H9 (cell line): ENCODE data around the gene BCAR3. TPM values are rescaled to one million over a fixed set of nuclear protein-coding genes. Genes with fewer than 3 reads are reported as not detected.
"Not testable (repeated sequence)": the region's sequence is repeated elsewhere in the genome, so short reads cannot be mapped to it uniquely, and the experiment has no call there.

Experiments
- DNase-seq: peaks from one replicate; pipeline ENCODE4 v3.0.0-alpha.2; 2017
- H2AFZ ChIP-seq: one replicate; pipeline ENCODE4 v1.6.1; 2013; ENCODE audit warnings: mild to moderate bottlenecking, low read length, control low read depth, moderate library complexity
- H2AK5ac ChIP-seq: 2 replicates; pipeline ENCODE4 v1.6.1; 2013; ENCODE audit warnings: low read length, control low read depth, mixed read lengths; ENCODE audit not compliant: insufficient read length
- H2BK120ac ChIP-seq: one replicate; pipeline ENCODE4 v1.6.1; 2013; ENCODE audit warnings: low read depth, mild to moderate bottlenecking, low read length, control low read depth, inconsistent platforms; ENCODE audit not compliant: poor library complexity, severe bottlenecking
- H2BK12ac ChIP-seq: 2 replicates; pipeline ENCODE4 v1.6.1; 2013; ENCODE audit warnings: low read length, control low read depth, mixed read lengths, low read depth; ENCODE audit not compliant: insufficient read length
- H2BK15ac ChIP-seq: 2 replicates; pipeline ENCODE4 v1.6.1; 2013; ENCODE audit warnings: low read depth, low read length, control low read depth
- H2BK20ac ChIP-seq: one replicate; pipeline ENCODE4 v1.6.1; 2013; ENCODE audit warnings: low read depth, mild to moderate bottlenecking, low read length, control low read depth, inconsistent platforms; ENCODE audit not compliant: poor library complexity, severe bottlenecking
- H2BK5ac ChIP-seq: 2 replicates; pipeline ENCODE4 v1.6.1; 2013; ENCODE audit warnings: low read length, control low read depth, mixed read lengths; ENCODE audit not compliant: insufficient read length
- H3K14ac ChIP-seq: 2 replicates; pipeline ENCODE4 v1.6.1; 2013; ENCODE audit warnings: low read length, control low read depth; ENCODE audit not compliant: insufficient read depth
- H3K18ac ChIP-seq: 2 replicates; pipeline ENCODE4 v1.6.1; 2013; ENCODE audit warnings: low read depth, mild to moderate bottlenecking, mixed read lengths, low read length, control low read depth; ENCODE audit not compliant: insufficient read length
- H3K23ac ChIP-seq: 2 replicates; pipeline ENCODE4 v1.6.1; 2013; ENCODE audit warnings: low read length, control low read depth, mixed read lengths, low read depth; ENCODE audit not compliant: insufficient read length
- H3K23me2 ChIP-seq: 2 replicates; pipeline ENCODE4 v1.6.1; 2013; ENCODE audit warnings: low read depth, mild to moderate bottlenecking, mixed read lengths, low read length, control low read depth; ENCODE audit not compliant: insufficient read length, poor library complexity, severe bottlenecking
- H3K27ac ChIP-seq: 2 replicates; pipeline ENCODE4 v1.5.1; 2013; ENCODE audit warnings: low read length, control low read depth, mixed read lengths, low read depth; ENCODE audit not compliant: insufficient read length
- H3K27me3 ChIP-seq: 2 replicates; pipeline ENCODE4 v1.6.1; 2013; ENCODE audit warnings: low read length, control low read depth, inconsistent platforms; ENCODE audit not compliant: insufficient read depth
- H3K4ac ChIP-seq: 2 replicates; pipeline ENCODE4 v1.6.1; 2013; ENCODE audit warnings: low read depth, mild to moderate bottlenecking, control low read depth, inconsistent platforms, low read length, moderate library complexity
- H3K4me1 ChIP-seq: 2 replicates; pipeline ENCODE4 v1.6.1; 2013; ENCODE audit warnings: low read length, control low read depth, inconsistent platforms; ENCODE audit not compliant: insufficient read depth
- H3K4me2 ChIP-seq: 2 replicates; pipeline ENCODE4 v1.6.1; 2013; ENCODE audit warnings: low read length, control low read depth, mixed read lengths; ENCODE audit not compliant: insufficient read length, insufficient read depth
- H3K56ac ChIP-seq: 2 replicates; pipeline ENCODE4 v1.6.1; 2013; ENCODE audit warnings: low read depth, mild to moderate bottlenecking, mixed read lengths, low read length, control low read depth; ENCODE audit not compliant: insufficient read length
- H3K79me1 ChIP-seq: 2 replicates; pipeline ENCODE4 v1.6.1; 2013; ENCODE audit warnings: low read depth, mild to moderate bottlenecking, moderate library complexity, low read length, control low read depth, inconsistent platforms; ENCODE audit not compliant: insufficient read depth, poor library complexity, severe bottlenecking
- H3K79me2 ChIP-seq: 2 replicates; pipeline ENCODE4 v1.6.1; 2013; ENCODE audit warnings: low read length, control low read depth, inconsistent platforms; ENCODE audit not compliant: insufficient read depth
- H3K9ac ChIP-seq: 2 replicates; pipeline ENCODE4 v1.6.1; 2013; ENCODE audit warnings: low read length, control low read depth, mixed read lengths; ENCODE audit not compliant: insufficient read length; ENCODE audit errors: extremely low read depth
- H3K9me3 ChIP-seq: one replicate; pipeline ENCODE4 v1.6.1; 2013; ENCODE audit warnings: low read depth, low read length, inconsistent platforms; ENCODE audit not compliant: control insufficient read depth
- H3T11ph ChIP-seq: one replicate; pipeline ENCODE4 v1.6.1; 2013; ENCODE audit warnings: mild to moderate bottlenecking, low read length, control low read depth, inconsistent platforms
- H4K20me1 ChIP-seq: one replicate; pipeline ENCODE4 v1.6.1; 2013; ENCODE audit not compliant: control insufficient read depth, insufficient read length, insufficient read depth
- H4K5ac ChIP-seq: 2 replicates; pipeline ENCODE4 v1.6.1; 2013; ENCODE audit warnings: low read depth, mild to moderate bottlenecking, mixed read lengths, low read length, control low read depth; ENCODE audit not compliant: insufficient read length
- H4K8ac ChIP-seq: replicated peaks from 2 replicates; pipeline ENCODE4 v1.6.1; 2013; ENCODE audit warnings: low read length, control low read depth, mixed read lengths, low read depth; ENCODE audit not compliant: insufficient read length
- H4K91ac ChIP-seq: 2 replicates; pipeline ENCODE4 v1.6.1; 2013; ENCODE audit warnings: low read depth, mild to moderate bottlenecking, moderate library complexity, mixed read lengths, low read length, control low read depth; ENCODE audit not compliant: insufficient read length
- H3K27ac Mint-ChIP-seq, 3 experiments: 2 replicates in 2 of 3; 3 replicates in 1 of 3; pipeline ENCODE4 v1.8.0; 2020 to 2021; ENCODE audit warnings: mixed read lengths in 3 of 3, mild to moderate bottlenecking in 1 of 3, moderate library complexity in 1 of 3
- H3K27me3 Mint-ChIP-seq: 2 replicates; pipeline ENCODE4 v1.8.0; 2021; ENCODE audit warnings: low read depth, mild to moderate bottlenecking, moderate library complexity, mixed read lengths
- H3K36me3 Mint-ChIP-seq, 3 experiments: 2 replicates in 2 of 3; 3 replicates in 1 of 3; pipeline ENCODE4 v1.8.0; 2020 to 2021; ENCODE audit warnings: low read depth in 3 of 3, mixed read lengths in 3 of 3; ENCODE audit not compliant: insufficient read depth in 1 of 3
- H3K4me1 Mint-ChIP-seq, 2 experiments: 2 replicates each; pipeline ENCODE4 v1.8.0; 2020; ENCODE audit warnings: mixed read lengths in 2 of 2
- H3K4me3 Mint-ChIP-seq, 2 experiments: 2 replicates in 1 of 2; 3 replicates in 1 of 2; pipeline ENCODE4 v1.8.0; 2020 to 2021; ENCODE audit warnings: mild to moderate bottlenecking in 2 of 2, mixed read lengths in 2 of 2, moderate library complexity in 1 of 2
- H3K9me3 Mint-ChIP-seq, 2 experiments: 2 replicates in 1 of 2; 3 replicates in 1 of 2; pipeline ENCODE4 v1.8.0; 2020; ENCODE audit warnings: mild to moderate bottlenecking in 2 of 2, mixed read lengths in 2 of 2, moderate library complexity in 1 of 2
- WGBS: extraction: QIAGEN DNeasy Blood & Tissue Kit; methylation state at CpG from one replicate; pipeline ENCODE4 v1.1.7; 2013; ENCODE audit warnings: missing lambda C conversion rate, low lambda C conversion rate, mixed read lengths; ENCODE audit not compliant: insufficient read length; ENCODE audit errors: extremely low coverage; 5-methylcytosine and 5-hydroxymethylcytosine counted together
- total RNA-seq: library from RNA; stranded (reverse); gene quantifications from 2 replicates; pipeline ENCODE4 v1.2.1, GENCODE V29; 2021
- TF ChIP-seq, protein P1 (sequence below): fragments of 200-600 bp; sonication (generic); conservative IDR thresholded peaks from 3 replicates; pipeline ENCODE4 v1.8.0; 2021; ENCODE audit warnings: antibody characterized with exemption, mild to moderate bottlenecking

Gene BCAR3
- total RNA-seq, 1 experiment from 2014 or later, result 4.9 TPM

DNA sequence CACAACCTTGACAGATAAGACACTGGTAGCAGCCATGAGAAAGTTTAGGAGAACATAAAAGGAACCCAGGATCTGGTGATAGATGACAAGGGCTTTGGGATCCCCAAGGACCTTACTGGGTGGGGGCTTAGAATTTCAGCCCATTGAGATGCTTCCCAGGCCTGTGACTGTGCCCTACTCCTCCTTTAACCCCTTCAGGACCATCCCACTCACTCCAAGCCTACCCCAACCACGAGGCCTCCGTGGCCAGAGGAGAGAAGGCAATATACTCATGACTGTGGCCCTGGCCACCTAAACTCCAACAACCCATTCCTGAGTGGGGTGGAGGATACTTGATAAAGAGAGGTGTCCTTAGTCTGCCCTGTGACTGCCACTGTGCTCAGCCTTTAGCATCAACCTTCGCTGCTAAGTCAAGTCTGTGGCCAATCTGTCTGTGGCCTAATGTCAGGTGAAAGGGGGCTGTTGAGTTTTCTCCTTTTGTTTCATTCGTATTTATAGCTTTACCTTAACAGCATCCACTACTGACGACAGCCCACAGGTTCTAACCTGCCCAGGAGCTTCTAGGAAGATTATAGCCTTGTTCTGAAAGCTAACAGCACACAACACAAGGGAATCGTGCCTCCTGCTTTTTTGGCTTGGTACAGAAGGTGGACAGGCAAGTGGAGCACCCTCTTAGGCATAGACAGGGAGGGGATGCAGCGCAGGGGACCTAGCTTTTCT lies 16.9 kb upstream of the BCAR3 start:
- no peak overlapping the region for H2BK5ac ChIP-seq
- no peak overlapping the region for H2AK5ac ChIP-seq
- no peaks in the 10 kb centered on the region for H3K23me2 ChIP-seq
- H3K23ac ChIP-seq, result no peak overlapping the region
- no peak overlapping the region for H3K27ac ChIP-seq
- no peaks in the 10 kb centered on the region for H3K79me2 ChIP-seq
- H4K5ac ChIP-seq, result no peak overlapping the region
- no CpG with 5 or more reads among the region's 7 CpGs for WGBS
- no peak overlapping the region for H3K9ac ChIP-seq
- peaks cover 1% of the 10 kb centered on the region; the same call in 1 of the 2 replicates for H3K27me3 Mint-ChIP-seq
- no peak overlapping the region for H3K4ac ChIP-seq
- no peak overlapping the region for H2AFZ ChIP-seq
- H3K27ac Mint-ChIP-seq, result no peak overlapping the region; a peak in 1 of 7 replicates
- no peak overlapping the region for H4K8ac ChIP-seq
- no peak overlapping the region for H3K18ac ChIP-seq
- no peak overlapping the region for H2BK15ac ChIP-seq
- no peaks in the 10 kb centered on the region for H3K79me1 ChIP-seq
- peaks cover 4 to 6% of the 10 kb centered on the region in 2 experiments; a peak in 2 of 4 replicates for H3K4me1 Mint-ChIP-seq
- H2BK12ac ChIP-seq, result no peak overlapping the region
- H3K27me3 ChIP-seq, result no peaks in the 10 kb centered on the region
- DNase-seq, result no peak
- no peak overlapping the region for H2BK120ac ChIP-seq
- H2BK20ac ChIP-seq, result no peak overlapping the region
- no peaks in the 10 kb centered on the region for H4K20me1 ChIP-seq
- no peak overlapping the region for H3T11ph ChIP-seq
- no peaks in the 10 kb centered on the region for H3K36me3 Mint-ChIP-seq
- H3K14ac ChIP-seq, result no peak overlapping the region
- H3K4me2 ChIP-seq, result no peak overlapping the region
- H3K56ac ChIP-seq, result no peak overlapping the region
- H4K91ac ChIP-seq, result no peak overlapping the region
- H3K9me3 ChIP-seq, result no peaks in the 10 kb centered on the region
- no peaks in the 10 kb centered on the region for H3K9me3 Mint-ChIP-seq
- TF ChIP-seq, protein P1, sequence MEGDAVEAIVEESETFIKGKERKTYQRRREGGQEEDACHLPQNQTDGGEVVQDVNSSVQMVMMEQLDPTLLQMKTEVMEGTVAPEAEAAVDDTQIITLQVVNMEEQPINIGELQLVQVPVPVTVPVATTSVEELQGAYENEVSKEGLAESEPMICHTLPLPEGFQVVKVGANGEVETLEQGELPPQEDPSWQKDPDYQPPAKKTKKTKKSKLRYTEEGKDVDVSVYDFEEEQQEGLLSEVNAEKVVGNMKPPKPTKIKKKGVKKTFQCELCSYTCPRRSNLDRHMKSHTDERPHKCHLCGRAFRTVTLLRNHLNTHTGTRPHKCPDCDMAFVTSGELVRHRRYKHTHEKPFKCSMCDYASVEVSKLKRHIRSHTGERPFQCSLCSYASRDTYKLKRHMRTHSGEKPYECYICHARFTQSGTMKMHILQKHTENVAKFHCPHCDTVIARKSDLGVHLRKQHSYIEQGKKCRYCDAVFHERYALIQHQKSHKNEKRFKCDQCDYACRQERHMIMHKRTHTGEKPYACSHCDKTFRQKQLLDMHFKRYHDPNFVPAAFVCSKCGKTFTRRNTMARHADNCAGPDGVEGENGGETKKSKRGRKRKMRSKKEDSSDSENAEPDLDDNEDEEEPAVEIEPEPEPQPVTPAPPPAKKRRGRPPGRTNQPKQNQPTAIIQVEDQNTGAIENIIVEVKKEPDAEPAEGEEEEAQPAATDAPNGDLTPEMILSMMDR, result no peak
- no peaks in the 10 kb centered on the region for H3K4me1 ChIP-seq
- no peak overlapping the region for H3K4me3 Mint-ChIP-seq

DNA sequence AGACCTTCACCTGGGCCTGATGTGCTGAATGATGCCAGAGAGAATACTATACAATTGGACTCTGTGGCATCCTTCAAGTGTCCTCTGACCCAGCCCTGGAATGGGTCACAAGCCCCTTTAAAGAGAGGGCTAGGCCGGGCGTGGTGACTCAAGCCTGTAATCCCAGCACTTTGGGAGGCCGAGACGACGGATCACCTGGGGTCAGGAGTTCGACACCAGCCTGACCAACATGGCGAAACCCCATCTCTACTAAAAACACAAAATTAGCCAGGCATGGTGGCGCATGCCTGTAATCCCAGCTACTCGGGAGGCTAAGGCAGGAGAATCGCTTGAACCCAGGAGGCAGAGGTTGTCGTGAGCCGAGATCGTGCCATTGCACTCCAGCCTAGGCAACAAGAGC lies 15.9 kb upstream of the BCAR3 start:
- H3K56ac ChIP-seq, DNase-seq, H3K23me2 ChIP-seq, H3K14ac ChIP-seq, H4K5ac ChIP-seq, H3K36me3 Mint-ChIP-seq, H3K18ac ChIP-seq, H2BK12ac ChIP-seq, H3K4me1 Mint-ChIP-seq, H3T11ph ChIP-seq, H3K9me3 Mint-ChIP-seq, H3K9me3 ChIP-seq, H3K9ac ChIP-seq, H3K79me2 ChIP-seq, H2BK5ac ChIP-seq, H2BK15ac ChIP-seq, H3K27me3 Mint-ChIP-seq, H2AFZ ChIP-seq, H3K27me3 ChIP-seq, H2BK120ac ChIP-seq, H4K91ac ChIP-seq, H4K20me1 ChIP-seq, H3K27ac Mint-ChIP-seq, H3K4me3 Mint-ChIP-seq, H2AK5ac ChIP-seq, H3K23ac ChIP-seq, H2BK20ac ChIP-seq, H3K4ac ChIP-seq, H3K4me1 ChIP-seq, H3K27ac ChIP-seq, H3K4me2 ChIP-seq, H4K8ac ChIP-seq, H3K79me1 ChIP-seq: not testable (repeated sequence)
- WGBS, result no CpG with 5 or more reads among the region's 13 CpGs
